Heart right ventricle (tissue), 16 donors: Measurements from ENCODE around the gene POU6F2. TPM values are rescaled to one million over a fixed set of nuclear protein-coding genes. Genes with fewer than 3 reads are reported as not detected.

Experiments
- ATAC-seq, 8 donors: fragments of 200-7000 bp; cut with Tn5 transposase; one replicate each; pipeline ENCODE4 v1.9.1; 2020; ENCODE audit warnings: mild to moderate bottlenecking in 8 of 8, moderate library complexity in 8 of 8, moderate number of reproducible peaks in 1 of 8
- DNase-seq, 2 donors: peaks; one replicate each; pipeline ENCODE4 v3.0.0-alpha.2; 2020
- H3K27ac ChIP-seq, 10 donors: fragments of 200-600 bp; sonication (generic) in 2 of 10; one replicate each; pipeline versions ENCODE4 v1.5.0 to v1.8.0; 2020 to 2022; ENCODE audit warnings: mild to moderate bottlenecking in 3 of 10
- H3K27me3 ChIP-seq, 7 donors: fragments of 200-600 bp; one replicate each; pipeline ENCODE4 v1.8.0; 2021 to 2022; ENCODE audit warnings: mild to moderate bottlenecking in 2 of 7
- H3K36me3 ChIP-seq, 9 donors: fragments of 200-600 bp; sonication (generic) in 1 of 9; one replicate each; pipeline versions ENCODE4 v1.5.0 to v1.8.0; 2020 to 2022; ENCODE audit warnings: mild to moderate bottlenecking in 2 of 9
- H3K4me1 ChIP-seq, 9 donors: fragments of 200-600 bp; sonication (generic) in 1 of 9; one replicate each; pipeline versions ENCODE4 v1.5.0 to v1.8.0; 2020 to 2022; ENCODE audit warnings: mild to moderate bottlenecking in 4 of 9
- H3K4me3 ChIP-seq, 10 donors: fragments of 200-600 bp; sonication (generic) in 2 of 10; one replicate each; pipeline versions ENCODE4 v1.5.0 to v1.8.0; 2020 to 2022; ENCODE audit warnings: mild to moderate bottlenecking in 7 of 10, moderate library complexity in 2 of 10
- H3K9me3 ChIP-seq, 11 donors: fragments of 200-600 bp in 10 of 11; sonication (generic) in 2 of 11; one replicate each; pipeline versions ENCODE4 v1.5.0 to v1.8.0; 2013 to 2022; ENCODE audit warnings: mild to moderate bottlenecking in 2 of 11, control low read depth in 1 of 11, moderate library complexity in 1 of 11
- CTCF ChIP-seq, 9 donors: fragments of 200-600 bp; sonication (generic) in 2 of 9; IDR thresholded peaks; one replicate each; pipeline versions ENCODE4 v1.5.0 to v1.8.0; 2021 to 2022; ENCODE audit warnings: antibody characterized with exemption in 9 of 9, mild to moderate bottlenecking in 5 of 9, moderate library complexity in 1 of 9
- WGBS, 2 donors: extraction: QIAGEN DNeasy Blood & Tissue Kit; methylation state at CpG; one replicate each; pipeline ENCODE4 v1.1.7; 2013; ENCODE audit warnings: inconsistent platforms in 1 of 2; 5-methylcytosine and 5-hydroxymethylcytosine counted together
- intact Hi-C, 10 donors: fragments of 100-400 bp; cut with DNase I; formaldehyde crosslinking; loops; one replicate each; pipeline versions ENCODE4 v1.11.1 to v1.14.2; 2022
- polyA plus RNA-seq, 2 donors: library from polyadenylated mRNA; stranded (reverse); fragments of 200-250 nt; gene quantifications; one replicate each; pipeline ENCODE4 v1.2.3, GENCODE V29; 2013
- total RNA-seq, 10 donors: library from RNA; stranded (reverse); fragmentation: NEBNext Ultra II Directional in 3 of 10; extraction: Animal tissue kit (Norgen Biotek cat#: 25700) in 3 of 10; gene quantifications; one replicate each; pipeline versions ENCODE4 v1.2.1 to v1.2.4, GENCODE V29; 2021 to 2023
- donor health status: Arrhythmogenic right ventricular cardiomyopathy.
- donor health status: ischemic (EF 13 %, LVEDD 7.1; RV severe dilation, severe dysfunction).
- donor health status: healthy with polysubstance abuse.
- donor health status: DM: no; HTN: yes; CAD: no.
- donor health status: DM: no; HTN: no; CAD: no.
- donor health status: ischemic (EF 25% LVEDD 6.9; RV normal size, moderate dysfunction).
- donor health status: ischemic (EF 25% LVEDD 5.7; RV mildly dilated, moderate dysfunction).
- donor health status: healthy.
- donor health status: DM: yes; HTN: yes; CAD: no.
- donor health status: Ischemic cardiomyopathy.
- donor health status: ischemic (EF 35%, LVEDD 5.7; RV mildly dilated, moderate dysfunction).
- donor health status: nonischemic (EF 11% LVEDD 7.7; RV severe dilation, severe dysfunction).
- donor health status: DM: yes; HTN: yes; CAD: no.
- donor health status: PGD.
- donor health status: ischemic (EF 29% LVEDD 5.4; RV normal size, mild dysfunction).
- donor health status: nonischemic (EF 23%, LVEDD 6.1; RV moderate dilation, normal function).

POU6F2 gene
- total and polyA plus RNA-seq, 12 donors, result under 0.01 to 0.83 (median 0.34) TPM

DNA sequence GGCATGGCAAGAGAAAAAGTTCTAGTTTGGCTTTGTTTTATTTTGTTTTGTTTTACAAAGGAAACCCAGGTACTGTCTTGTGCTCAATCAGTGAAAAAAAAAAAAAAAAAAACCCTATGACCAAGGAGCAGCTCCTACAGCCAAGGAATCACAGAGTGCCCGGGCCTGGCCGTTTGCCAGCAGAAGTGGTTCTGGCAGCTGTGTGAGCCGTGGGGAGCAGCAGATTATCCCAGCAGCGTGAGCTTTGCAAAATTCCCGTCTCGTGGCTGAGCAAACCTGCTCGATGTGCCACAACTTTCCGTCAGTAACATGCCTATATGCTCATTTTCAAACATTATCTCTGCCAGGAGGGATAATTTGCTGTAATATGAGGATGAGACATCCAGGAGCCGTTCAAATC, 293.7 kb downstream of the POU6F2 start:
- Histone ChIP-seq H3K27me3 (peaks cover 0 to 10% (median 0%) of the 10 kb centered on the region in 7 donors), H3K4me1 (peaks cover 0 to 3% (median 0%) of the 10 kb centered on the region in 9 donors), H3K36me3 (no peaks in the 10 kb centered on the region), H3K27ac (no peak overlapping the region), H3K4me3 (no peak overlapping the region), H3K9me3 (peaks cover 0 to 3% (median 0%) of the 10 kb centered on the region in 11 donors)
- WGBS, 2 donors, result 18 to 23% methylated on average over 9 of the region's 9 CpGs
- intact Hi-C loops, result no loop called here
- DNase-seq (peak; percentile 17 to 63), ATAC-seq (peak in 3 of 8 donors; percentile 54 to 64 (median 61))
- TF ChIP-seq CTCF (IDR thresholded peaks at IDR 0.05), result no peak

DNA sequence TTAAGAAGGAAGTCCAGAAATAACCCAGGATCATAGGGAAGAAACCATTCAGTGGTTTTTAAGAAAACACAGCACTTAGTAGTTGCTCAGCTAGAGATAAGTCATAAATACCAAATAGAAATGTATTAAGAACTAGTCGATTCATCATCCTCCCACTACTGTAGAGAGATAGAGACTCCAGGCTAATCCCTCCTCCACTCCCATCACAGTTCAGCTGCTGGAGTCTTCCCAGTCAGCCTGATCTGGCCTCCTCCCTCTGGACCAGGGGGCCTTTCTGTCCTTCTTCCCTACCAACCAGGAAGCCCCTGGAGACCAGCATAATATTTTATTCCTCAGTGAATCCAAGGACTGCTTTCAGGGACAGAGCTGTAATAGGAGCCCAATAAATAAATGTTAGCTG, 294.4 kb downstream of the POU6F2 start:
- Histone ChIP-seq H3K4me3 (no peak overlapping the region), H3K36me3 (no peaks in the 10 kb centered on the region), H3K27ac (no peak overlapping the region), H3K9me3 (peaks cover 0 to 3% (median 0%) of the 10 kb centered on the region in 11 donors), H3K4me1 (peaks cover 0 to 3% (median 0%) of the 10 kb centered on the region in 9 donors), H3K27me3 (peaks cover 0 to 10% (median 0%) of the 10 kb centered on the region in 7 donors)
- WGBS, 2 donors, result 45 to 58% methylated on average over 1 of the region's 1 CpG
- no peak for TF ChIP-seq CTCF (IDR thresholded peaks at IDR 0.05)
- DNase-seq, result no peak
- no peak for ATAC-seq
- intact Hi-C loops, result no loop called here

DNA sequence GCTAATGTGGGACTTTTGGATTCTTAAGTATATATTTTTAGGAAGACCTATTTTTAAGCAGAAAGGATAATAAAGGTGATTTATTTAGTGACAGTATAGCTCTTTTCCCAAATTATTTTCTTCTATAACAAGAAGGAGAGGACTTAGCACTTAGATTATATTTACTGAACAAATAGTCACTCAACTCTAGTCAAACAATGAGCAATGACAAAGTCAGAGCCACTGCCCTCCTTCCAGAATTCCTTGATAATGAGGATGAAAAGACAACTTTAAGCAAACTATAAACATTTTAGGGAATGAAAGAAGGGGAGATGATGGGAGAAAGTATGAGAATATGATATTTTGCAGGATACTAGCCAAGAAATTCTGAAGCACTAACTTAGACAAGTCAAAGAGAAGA, 295.0 kb downstream of the POU6F2 start:
- ATAC-seq, result no peak
- DNase-seq, result no peak
- no peaks in the 10 kb centered on the region for H3K36me3 ChIP-seq
- H3K9me3 ChIP-seq, result peaks cover 0 to 3% (median 0%) of the 10 kb centered on the region in 11 donors
- intact Hi-C loops, result no loop called here
- TF ChIP-seq CTCF (IDR thresholded peaks at IDR 0.05), result no peak
- H3K27ac ChIP-seq, result no peak overlapping the region
- H3K27me3 ChIP-seq, result peaks cover 0 to 10% (median 0%) of the 10 kb centered on the region in 7 donors
- H3K4me3 ChIP-seq, result no peak overlapping the region
- H3K4me1 ChIP-seq, result peaks cover 0 to 3% (median 0%) of the 10 kb centered on the region in 9 donors

- DNase-seq (no peak), ATAC-seq (no peak)
- TF ChIP-seq CTCF (IDR thresholded peaks at IDR 0.05), result no peak
- intact Hi-C loops, result no loop called here
- 37 to 51% methylated on average over 1 of the region's 1 CpG for WGBS, 2 donors
- Histone ChIP-seq H3K36me3 (no peaks in the 10 kb centered on the region), H3K27me3 (peaks cover 0 to 9% (median 0%) of the 10 kb centered on the region in 7 donors), H3K9me3 (peaks cover 0 to 7% (median 0%) of the 10 kb centered on the region in 11 donors), H3K27ac (no peak overlapping the region), H3K4me3 (no peak overlapping the region), H3K4me1 (no peaks in the 10 kb centered on the region)
Observed at GRCh38 chr7:39280337-39280736, 302.6 kb downstream of the POU6F2 start.
